ENCODE data around the gene ZNF175. TPM values are rescaled to one million over a fixed set of nuclear protein-coding genes. Genes with fewer than 3 reads are reported as not detected.

The ZNF175 gene
- total RNA-seq, 1 experiment from 2014 or later: 8.5 TPM

DNA sequence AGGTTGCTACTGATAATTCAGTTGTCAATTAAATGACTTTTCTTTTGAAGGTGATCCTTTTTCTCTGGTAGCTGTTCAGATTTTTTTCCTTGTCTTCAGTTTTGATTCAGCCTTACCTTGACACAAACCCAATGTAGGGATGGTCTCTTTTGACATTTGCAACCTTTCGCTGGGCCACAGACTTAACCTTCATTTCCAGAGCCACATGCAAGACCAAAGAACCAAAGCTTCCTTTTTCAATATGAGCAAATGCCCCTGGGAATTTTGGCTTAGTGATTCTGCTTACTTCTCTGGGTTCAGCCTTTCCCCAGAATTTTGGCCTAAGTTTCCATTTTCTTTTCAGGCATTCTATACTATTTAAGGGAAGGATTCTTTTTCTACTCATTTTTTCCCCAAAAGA is 39.5 kb downstream of the ZNF175 start:
- ChIA-PET CTCF (no interaction called here), POLR2A (ENCODE audit: unreplicated experiment) (no interaction called here)
- H3F3A ChIP-seq (ENCODE audit: low read length, unreplicated experiment): no peaks in the 10 kb centered on the region
- DNase-seq (no peak), ATAC-seq (no peak)
- no peaks in the 10 kb centered on the region for H3K36me3 ChIP-seq (ENCODE audit: low read depth, low read length)
- no peak overlapping the region for H3K9ac ChIP-seq (ENCODE audit: low read length)
- H4K20me1 ChIP-seq (ENCODE audit: low read length): no peaks in the 10 kb centered on the region
- no peaks in the 10 kb centered on the region for H3K9me2 ChIP-seq (replicated peaks; ENCODE audit: low read length)
- intact Hi-C loops (cut with micrococcal nuclease): no loop called here
- no peaks in the 10 kb centered on the region for H3K79me2 ChIP-seq (ENCODE audit: low read length)
- no peak overlapping the region for H3K27ac ChIP-seq (ENCODE audit: low read length)
- no peak overlapping the region for H3K4me2 ChIP-seq (ENCODE audit: low read length)
- H3K27me3 ChIP-seq (ENCODE audit: low read length): peaks cover 49% of the 10 kb centered on the region
- H2AFZ ChIP-seq (ENCODE audit: low read length): no peak overlapping the region
- H3K9me3 ChIP-seq (ENCODE audit: low read length): no peaks in the 10 kb centered on the region
- no peak for TF ChIP-seq CTCF (conservative IDR thresholded peaks at IDR 0.05; ENCODE audit: low read depth, low read length)
- no peak overlapping the region for H3K4me3 ChIP-seq (ENCODE audit: low read length)
- BruUV-seq (replicated peaks): no TSS peak
- H3K4me1 ChIP-seq (ENCODE audit: insufficient read depth, low read length): no peaks in the 10 kb centered on the region

DNA sequence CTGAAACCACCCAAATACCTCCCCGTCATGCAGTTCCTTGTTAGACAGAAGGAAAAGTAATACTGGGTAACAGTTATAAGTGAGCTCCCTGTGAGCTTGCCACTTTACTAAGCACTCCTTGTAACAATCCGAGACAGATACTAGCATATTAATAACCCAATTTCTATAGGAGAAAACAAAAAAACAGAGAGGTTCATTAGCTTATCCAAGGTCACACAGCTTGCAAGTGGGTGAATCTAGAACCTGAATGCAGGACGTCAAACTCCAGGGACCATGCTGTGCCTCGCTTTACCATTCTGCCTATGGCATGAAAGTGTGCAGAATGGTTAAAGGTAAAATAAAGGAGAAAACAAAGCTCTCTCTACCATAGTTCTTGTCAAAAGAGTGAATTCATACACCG is 43.7 kb downstream of the ZNF175 start:
- no peaks in the 10 kb centered on the region for H3K79me2 ChIP-seq (ENCODE audit: low read length)

DNA sequence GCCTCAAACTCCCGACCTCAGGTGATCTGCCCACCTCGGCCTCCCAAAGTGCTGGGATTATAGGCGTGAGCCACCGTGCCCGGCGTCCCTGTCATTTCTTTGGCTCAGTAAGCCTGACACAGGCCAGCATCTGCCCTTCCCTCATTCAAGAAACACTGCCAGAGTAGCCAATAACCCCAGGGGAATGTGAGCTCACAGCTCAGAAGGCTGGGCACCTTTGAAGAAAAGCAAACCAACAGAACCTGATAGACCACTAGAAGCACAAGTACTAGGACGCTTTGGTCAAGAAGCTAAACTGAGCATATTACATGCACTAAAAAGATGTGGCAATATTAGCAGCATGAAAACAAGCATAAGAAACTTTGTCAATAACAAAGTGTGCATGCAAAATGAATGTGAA is 44.9 kb downstream of the ZNF175 start:
- H3K9me3 ChIP-seq (ENCODE audit: low read length): no peaks in the 10 kb centered on the region
- TF ChIP-seq EZH2phosphoT487 (IDR thresholded peaks at IDR 0.05; ENCODE audit: borderline replicate concordance, low read length) (no peak), EZH2 (IDR thresholded peaks at IDR 0.05; ENCODE audit: low read length, unreplicated experiment) (no peak), CTCF (conservative IDR thresholded peaks at IDR 0.05; ENCODE audit: low read depth, low read length) (no peak)
- ChIA-PET POLR2A (ENCODE audit: unreplicated experiment) (no interaction called here), CTCF (no interaction called here)
- intact Hi-C loops (cut with micrococcal nuclease): no loop called here
- no peak overlapping the region for H3K4me3 ChIP-seq (ENCODE audit: low read length)
- H3K9ac ChIP-seq (ENCODE audit: low read length): no peak overlapping the region
- peaks cover 74% of the 10 kb centered on the region for H3K27me3 ChIP-seq (ENCODE audit: low read length)
- no TSS peak for BruUV-seq (replicated peaks)
- H3K4me2 ChIP-seq (ENCODE audit: low read length): no peak overlapping the region
- H3K36me3 ChIP-seq (ENCODE audit: low read depth, low read length): no peaks in the 10 kb centered on the region
- H3K79me2 ChIP-seq (ENCODE audit: low read length): no peaks in the 10 kb centered on the region
- no peaks in the 10 kb centered on the region for H3K9me2 ChIP-seq (replicated peaks; ENCODE audit: low read length)
- ATAC-seq: no peak
- H4K20me1 ChIP-seq (ENCODE audit: low read length): no peaks in the 10 kb centered on the region
- no peak overlapping the region for H2AFZ ChIP-seq (ENCODE audit: low read length)
- DNase-seq: peak; percentile 21
- H3F3A ChIP-seq (ENCODE audit: low read length, unreplicated experiment): no peaks in the 10 kb centered on the region
- H3K27ac ChIP-seq (ENCODE audit: low read length): no peak overlapping the region
- no peaks in the 10 kb centered on the region for H3K4me1 ChIP-seq (ENCODE audit: insufficient read depth, low read length)

More for the DNA sequence above, 43.7 kb downstream of the ZNF175 start:
- TF ChIP-seq EZH2 (IDR thresholded peaks at IDR 0.05; ENCODE audit: low read length, unreplicated experiment): no peak
- no peak for TF ChIP-seq EZH2phosphoT487 (IDR thresholded peaks at IDR 0.05; ENCODE audit: borderline replicate concordance, low read length)
- no peak for TF ChIP-seq CTCF (conservative IDR thresholded peaks at IDR 0.05; ENCODE audit: low read depth, low read length)
- Histone ChIP-seq H3K9me2 (replicated peaks; ENCODE audit: low read length) (no peaks in the 10 kb centered on the region), H3F3A (ENCODE audit: low read length, unreplicated experiment) (no peaks in the 10 kb centered on the region), H3K4me2 (ENCODE audit: low read length) (no peak overlapping the region), H3K9me3 (ENCODE audit: low read length) (no peaks in the 10 kb centered on the region), H3K4me1 (ENCODE audit: insufficient read depth, low read length) (no peaks in the 10 kb centered on the region), H3K27ac (ENCODE audit: low read length) (no peak overlapping the region), H3K4me3 (ENCODE audit: low read length) (no peak overlapping the region), H3K36me3 (ENCODE audit: low read depth, low read length) (no peaks in the 10 kb centered on the region), H3K27me3 (ENCODE audit: low read length) (peaks cover 77% of the 10 kb centered on the region), H2AFZ (ENCODE audit: low read length) (no peak overlapping the region), H3K9ac (ENCODE audit: low read length) (no peak overlapping the region), H4K20me1 (ENCODE audit: low read length) (no peaks in the 10 kb centered on the region)
- no peak for DNase-seq
- POLR2A ChIA-PET (ENCODE audit: unreplicated experiment): no interaction called here
- BruUV-seq (replicated peaks): no TSS peak
- intact Hi-C loops (cut with micrococcal nuclease): no loop called here
- CTCF ChIA-PET: interaction anchor here (0.6 kb wide), 1 partner anchor 188 kb away, joined by 3 read pairs; no protein-coding TSS in a partner anchor
- no peak for ATAC-seq
